H1 (cell line): ENCODE data around the gene CREBBP. TPM values are rescaled to one million over a fixed set of nuclear protein-coding genes. Genes with fewer than 3 reads are reported as not detected.

ENCODE experiments used
- JUN ChIP-seq: IDR thresholded peaks from 2 replicates; pipeline ENCODE4 v1.6.1; 2011; ENCODE audit warnings: low read depth, mild to moderate bottlenecking, improper control_type of control experiment, low read length
- polyA plus RNA-seq, 7 experiments: library from polyadenylated mRNA; depleted of rRNA in 3 of 7; stranded (reverse) in 5 of 7; unstranded in 2 of 7; fragments of >200 nt in 5 of 7; fragments of 200-250 nt in 2 of 7; gene quantifications; 1 replicate in 5 of 7; 2 replicates in 1 of 7; 4 replicates in 1 of 7; pipeline versions ENCODE4 v1.2.1 to v1.2.3, GENCODE V29; 2011 to 2013; ENCODE audit warnings: missing spikeins in 2 of 7, mixed read lengths in 2 of 7
- total RNA-seq: library from RNA; stranded (reverse); fragmentation: NEBNext Ultra II Directional; extraction: Animal tissue kit (Norgen Biotek cat#: 25700); gene quantifications from 2 replicates; pipeline ENCODE4 v1.2.1, GENCODE V29; 2021

CREBBP gene
- total and polyA plus RNA-seq, 2 of the 8 experiments (the other 6 are each of a cell fraction or from before 2014, with no cell fraction given), result 10.0 to 60.1 TPM

DNA sequence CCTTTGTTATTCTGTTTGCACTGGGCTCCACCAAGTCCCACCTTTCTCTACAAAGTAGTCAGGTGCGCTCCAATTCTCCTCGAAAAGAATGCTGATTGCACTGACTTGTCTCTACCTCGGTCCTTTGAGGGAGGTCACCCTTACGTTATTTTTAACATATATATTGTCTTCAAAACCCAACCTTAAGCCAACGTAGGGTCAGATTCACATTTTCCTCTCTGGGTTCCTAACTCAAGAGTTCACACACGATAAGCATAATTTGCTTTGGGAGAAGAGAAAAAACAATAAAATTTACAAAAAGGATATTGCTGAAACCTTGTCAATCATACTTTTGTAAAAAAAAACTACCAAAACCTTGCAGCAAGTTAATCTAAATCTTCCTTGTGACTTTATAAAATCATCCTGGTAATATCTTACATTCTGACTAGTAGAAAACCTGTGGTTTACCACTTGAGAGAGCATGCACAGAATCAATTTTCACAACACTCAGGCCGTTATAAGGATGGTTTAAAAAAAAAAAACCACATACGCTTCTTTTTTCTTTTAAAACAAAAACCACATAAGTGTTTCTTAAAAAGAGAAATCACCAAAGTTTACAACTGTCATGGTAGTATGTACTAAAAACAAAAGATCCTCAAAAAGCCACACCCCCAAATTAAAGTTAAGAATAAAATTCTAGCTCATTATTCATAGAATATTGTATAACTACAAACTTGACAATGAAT is 91.0 kb downstream of the CREBBP start (continued):
- TF ChIP-seq JUN, result no peak
